Stimulated activated CD4-positive, alpha-beta T cell treated with anti-CD3 and anti-CD28 coated beads, Interleukin-4, amount 100 ng/mL, for 4 hours (primary cell): ENCODE data around the gene IL21.
"Not testable (repeated sequence)": the region's sequence is repeated elsewhere in the genome, so short reads cannot be mapped to it uniquely, and the experiment has no call there.

Source experiments
- DNase-seq, 2 experiments: peaks; one replicate each; pipeline ENCODE4 v3.0.0-alpha.2; 2020

The IL21 gene

DNA sequence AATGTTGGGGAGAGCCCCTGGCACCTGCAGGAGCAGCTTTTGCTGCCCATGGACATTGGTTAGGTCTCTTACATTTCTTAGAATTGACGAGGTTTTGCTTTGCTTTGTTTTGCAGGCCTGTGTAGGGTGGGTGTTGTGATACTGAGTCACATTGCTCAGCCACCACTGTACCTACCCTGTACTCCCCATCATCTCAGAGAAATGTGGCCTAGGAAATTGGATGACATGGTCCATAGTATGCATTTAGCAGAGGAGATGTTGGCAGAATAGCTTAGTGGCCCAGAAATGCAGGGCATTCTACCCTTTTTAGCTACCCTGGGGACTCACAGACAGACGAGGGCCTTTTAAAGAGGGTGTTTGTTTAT lies 43.7 kb downstream of the IL21 start:
- DNase-seq, result no peak

DNA sequence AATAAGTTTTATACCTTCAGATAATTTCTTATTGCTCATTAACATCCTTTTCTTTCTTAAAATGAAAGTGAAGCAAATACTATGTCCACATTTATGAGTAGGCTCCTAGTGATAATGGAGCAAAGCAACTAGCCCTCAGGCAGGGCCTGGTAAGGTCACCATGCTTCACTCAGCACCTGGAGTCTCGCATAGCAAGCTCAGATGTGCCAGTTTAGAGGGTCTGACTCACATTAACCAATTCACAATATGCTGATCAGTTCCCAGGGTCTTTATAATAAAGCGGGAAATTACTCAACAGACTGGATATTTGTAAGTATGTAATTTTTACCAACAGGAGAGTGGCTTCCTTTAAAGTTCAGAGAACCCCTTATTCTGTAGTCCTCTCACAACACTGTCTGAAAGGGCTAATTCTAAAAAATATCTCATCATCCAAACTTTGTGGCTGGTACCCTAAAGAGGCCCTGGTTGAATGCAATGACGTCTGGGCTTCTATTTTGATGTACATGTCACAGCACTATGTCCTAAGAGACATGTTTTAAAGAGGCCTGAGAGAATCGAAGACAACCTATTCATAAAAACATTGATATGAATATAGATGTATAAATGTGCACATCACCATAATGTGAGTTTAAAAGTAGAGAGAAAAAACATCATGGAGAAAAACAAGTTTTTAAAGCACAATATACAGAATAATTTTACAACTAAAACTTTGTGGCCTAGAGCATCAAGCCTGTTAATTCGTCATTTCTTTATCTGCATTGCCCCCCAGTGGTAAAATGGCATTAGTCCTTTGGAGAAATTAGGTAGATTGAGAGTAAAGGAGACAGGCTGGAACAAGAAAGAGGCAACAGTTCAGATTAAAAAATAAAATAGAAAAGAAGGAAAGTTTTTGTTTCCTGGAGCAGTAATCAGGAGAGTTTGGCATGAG lies 44.3 kb downstream of the IL21 start:
- DNase-seq, result no peak

GRCh38 chr4:122574347-122574746 lies 46.5 kb downstream of the IL21 start:
- not testable (repeated sequence) for DNase-seq

DNA sequence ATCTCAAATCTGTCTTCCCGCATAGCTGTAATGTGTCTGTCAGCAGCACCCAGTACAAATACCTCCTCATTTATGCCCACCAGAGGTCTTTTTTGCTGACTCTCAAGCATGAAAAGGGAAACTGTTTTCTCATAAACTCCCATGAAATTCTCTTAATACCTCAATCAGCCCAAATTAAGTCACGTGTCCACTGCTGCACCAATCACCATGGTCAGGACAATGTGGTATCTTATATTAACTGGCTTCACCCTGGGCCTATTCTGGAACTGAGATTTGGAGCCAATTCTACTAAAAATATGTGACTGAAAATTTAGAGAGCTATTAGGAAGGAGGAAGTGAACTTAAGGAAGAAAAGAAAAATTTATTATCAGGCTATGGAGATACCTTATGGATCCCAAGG lies 58.4 kb downstream of the IL21 start:
- no peak for DNase-seq
